Vagina (tissue), 2 donors: ENCODE measurements around the gene RNF215. TPM values are rescaled to one million over a fixed set of nuclear protein-coding genes. Genes with fewer than 3 reads are reported as not detected.

ENCODE experiments used
- DNase-seq, 2 donors: peaks; one replicate each; pipeline ENCODE4 v3.0.0-alpha.2; 2017; ENCODE audit errors: extremely low spot score in 2 of 2
- H3K27ac ChIP-seq: fragments of 200-600 bp; sonication (generic); one replicate; pipeline ENCODE4 v1.5.1; 2019
- H3K27me3 ChIP-seq: fragments of 200-600 bp; sonication (generic); one replicate; pipeline ENCODE4 v1.5.1; 2019
- H3K36me3 ChIP-seq, 2 donors: fragments of 200-600 bp; sonication (generic); one replicate each; pipeline ENCODE4 v1.5.1; 2017 to 2019
- H3K4me1 ChIP-seq: fragments of 200-600 bp; sonication (generic); one replicate; pipeline ENCODE4 v1.5.1; 2019
- H3K4me3 ChIP-seq, 2 donors: fragments of 200-600 bp; sonication (generic); 1 replicate in 1 of 2; 2 replicates in 1 of 2; pipeline ENCODE4 v1.5.1; 2016 to 2019
- H3K9me3 ChIP-seq: fragments of 200-600 bp; sonication (generic); one replicate; pipeline ENCODE4 v1.5.1; 2019
- CTCF ChIP-seq, 3 experiments: fragments of 450-650 bp in 2 of 3; fragments of 200-600 bp in 1 of 3; sonication (generic) in 1 of 3; IDR thresholded peaks; one replicate each; pipeline ENCODE4 v1.5.1; 2017 to 2019; ENCODE audit warnings: antibody characterized with exemption in 3 of 3, mild to moderate bottlenecking in 2 of 3, moderate library complexity in 2 of 3
- POLR2A ChIP-seq, 2 donors: fragments of 450-650 bp; IDR thresholded peaks; one replicate each; pipeline ENCODE4 v1.6.1; 2017; ENCODE audit warnings: antibody characterized with exemption in 2 of 2, mild to moderate bottlenecking in 2 of 2, moderate library complexity in 2 of 2
- POLR2AphosphoS5 ChIP-seq, 2 donors: sonication (generic); formaldehyde crosslinking; IDR thresholded peaks; one replicate each; pipeline ENCODE4 v1.9.0; 2017; ENCODE audit warnings: antibody characterized with exemption in 2 of 2, mild to moderate bottlenecking in 2 of 2, low read depth in 1 of 2; ENCODE audit not compliant: insufficient read depth in 1 of 2
- intact Hi-C: fragments of 100-400 bp; cut with DNase I; formaldehyde crosslinking; loops from one replicate; pipeline ENCODE4 v1.15.1; 2023
- total RNA-seq: library from RNA; depleted of rRNA; stranded (reverse); fragments of >200 nt; gene quantifications from one replicate; pipeline ENCODE4 v1.2.3, GENCODE V29; 2016

The RNF215 gene
- 17.4 TPM for total RNA-seq

- no peak for DNase-seq
- Histone ChIP-seq H3K27me3 (no peaks in the 10 kb centered on the region), H3K27ac (peak within 1 kb of the TSS; percentile 31), H3K4me3 (peak within 1 kb of the TSS; percentile 49 to 51), H3K9me3 (no peaks in the 10 kb centered on the region), H3K36me3 (peaks cover 0 to 15% of the 10 kb centered on the region in 2 donors), H3K4me1 (peaks cover 12% of the 10 kb centered on the region)
- intact Hi-C loops, result loop anchor here (2.0 to 5.0 kb wide), 2 partner anchors 98 to 125 kb away; partner anchors contain the start of gene CASTOR1
- peak; percentile 91 to 94 (median 92) for TF ChIP-seq CTCF (IDR thresholded peaks at IDR 0.05)
- no peak for TF ChIP-seq POLR2AphosphoS5 (IDR thresholded peaks at IDR 0.05; ENCODE audit: insufficient read depth in 1 of 2, low read depth in 1 of 2)
- TF ChIP-seq POLR2A (IDR thresholded peaks at IDR 0.05), result no peak
Observed at GRCh38 chr22:30386960-30387827, at the start of gene RNF215. RNF215 (minus strand) TSS chr22:30387411; CDS start chr22:30387313, 98 bp downstream.

- Histone ChIP-seq H3K27me3 (no peaks in the 10 kb centered on the region), H3K4me1 (no peaks in the 10 kb centered on the region), H3K27ac (peak overlapping the region; percentile 44), H3K4me3 (no peak overlapping the region), H3K9me3 (no peaks in the 10 kb centered on the region), H3K36me3 (no peaks in the 10 kb centered on the region)
- no peak for TF ChIP-seq POLR2AphosphoS5 (IDR thresholded peaks at IDR 0.05; ENCODE audit: insufficient read depth in 1 of 2, low read depth in 1 of 2)
- no peak for TF ChIP-seq POLR2A (IDR thresholded peaks at IDR 0.05)
- no peak for TF ChIP-seq CTCF (IDR thresholded peaks at IDR 0.05)
- intact Hi-C loops, result no loop called here
- DNase-seq, result no peak
Observed at GRCh38 chr22:30436196-30436595, 49.0 kb upstream of the RNF215 start.

GRCh38 chr22:30435674-30436126, 48.5 kb upstream of the RNF215 start:
- no peak for DNase-seq
- Histone ChIP-seq H3K4me3 (no peak overlapping the region), H3K27ac (peak overlapping the region; percentile 44), H3K9me3 (no peaks in the 10 kb centered on the region), H3K4me1 (no peaks in the 10 kb centered on the region), H3K27me3 (no peaks in the 10 kb centered on the region), H3K36me3 (no peaks in the 10 kb centered on the region)
- TF ChIP-seq POLR2A (IDR thresholded peaks at IDR 0.05) (no peak), CTCF (IDR thresholded peaks at IDR 0.05) (peak in 1 of 3 experiments; percentile 12), POLR2AphosphoS5 (IDR thresholded peaks at IDR 0.05; ENCODE audit: insufficient read depth in 1 of 2, low read depth in 1 of 2) (peak in 1 of 2 donors; percentile 52)
- intact Hi-C loops, result no loop called here

- intact Hi-C loops, result no loop called here
- Histone ChIP-seq H3K9me3 (no peaks in the 10 kb centered on the region), H3K36me3 (no peaks in the 10 kb centered on the region), H3K27me3 (no peaks in the 10 kb centered on the region), H3K27ac (no peak overlapping the region), H3K4me3 (no peak overlapping the region), H3K4me1 (no peaks in the 10 kb centered on the region)
- DNase-seq, result no peak
- TF ChIP-seq CTCF (IDR thresholded peaks at IDR 0.05), result no peak
- no peak for TF ChIP-seq POLR2AphosphoS5 (IDR thresholded peaks at IDR 0.05; ENCODE audit: insufficient read depth in 1 of 2, low read depth in 1 of 2)
- TF ChIP-seq POLR2A (IDR thresholded peaks at IDR 0.05), result no peak
Observed at GRCh38 chr22:30434843-30435242, 47.6 kb upstream of the RNF215 start.

- intact Hi-C loops, result no loop called here
- TF ChIP-seq CTCF (IDR thresholded peaks at IDR 0.05), result no peak
- no peak for TF ChIP-seq POLR2A (IDR thresholded peaks at IDR 0.05)
- TF ChIP-seq POLR2AphosphoS5 (IDR thresholded peaks at IDR 0.05; ENCODE audit: insufficient read depth in 1 of 2, low read depth in 1 of 2), result no peak
Observed at GRCh38 chr22:30433773-30434172, 46.6 kb upstream of the RNF215 start.

More at GRCh38 chr22:30433773-30434172, 46.6 kb upstream of the RNF215 start:
- no peaks in the 10 kb centered on the region for H3K36me3 ChIP-seq
- no peaks in the 10 kb centered on the region for H3K4me1 ChIP-seq
- H3K27me3 ChIP-seq, result no peaks in the 10 kb centered on the region
- no peak overlapping the region for H3K4me3 ChIP-seq
- DNase-seq, result no peak
- H3K9me3 ChIP-seq, result no peaks in the 10 kb centered on the region
- no peak overlapping the region for H3K27ac ChIP-seq
